Vagina (tissue), 2 donors: Measurements from ENCODE around the gene STAT6.

Experiments used
- CTCF ChIP-seq, 3 experiments: fragments of 450-650 bp in 2 of 3; fragments of 200-600 bp in 1 of 3; sonication (generic) in 1 of 3; IDR thresholded peaks; one replicate each; pipeline ENCODE4 v1.5.1; 2017 to 2019; ENCODE audit warnings: antibody characterized with exemption in 3 of 3, mild to moderate bottlenecking in 2 of 3, moderate library complexity in 2 of 3
- POLR2A ChIP-seq, 2 donors: fragments of 450-650 bp; IDR thresholded peaks; one replicate each; pipeline ENCODE4 v1.6.1; 2017; ENCODE audit warnings: antibody characterized with exemption in 2 of 2, mild to moderate bottlenecking in 2 of 2, moderate library complexity in 2 of 2
- POLR2AphosphoS5 ChIP-seq, 2 donors: sonication (generic); formaldehyde crosslinking; IDR thresholded peaks; one replicate each; pipeline ENCODE4 v1.9.0; 2017; ENCODE audit warnings: antibody characterized with exemption in 2 of 2, mild to moderate bottlenecking in 2 of 2, low read depth in 1 of 2; ENCODE audit not compliant: insufficient read depth in 1 of 2

GRCh38 chr12:57096099-57096572, 15.0 kb downstream of the STAT6 start:
- TF ChIP-seq CTCF (IDR thresholded peaks at IDR 0.05), result no peak
- TF ChIP-seq POLR2A (IDR thresholded peaks at IDR 0.05), result no peak
- TF ChIP-seq POLR2AphosphoS5 (IDR thresholded peaks at IDR 0.05; ENCODE audit: insufficient read depth in 1 of 2, low read depth in 1 of 2), result peak; percentile 23 to 73
